HAP-1 (cell line): ENCODE results near the gene DKKL1.
A peak's percentile ranks its signal among the peaks of the same experiment; 100 is the strongest.
"Not testable (repeated sequence)": the region's sequence is repeated elsewhere in the genome, so short reads cannot be mapped to it uniquely, and the experiment has no call there.

Experiments used
- DNase-seq, 2 experiments: peaks; one replicate each; pipeline ENCODE4 v3.0.0-alpha.2; 2016 to 2020; ENCODE audit warnings: low spot score in 2 of 2
- H3K27me3 ChIP-seq: fragments of 250-450 bp; sonication (Bioruptor Pico); 2 replicates; pipeline ENCODE4 v1.5.1; 2020; ENCODE audit warnings: low read depth, mild to moderate bottlenecking, moderate library complexity
- H3K36me3 ChIP-seq: fragments of 250-450 bp; sonication (Bioruptor Pico); replicated peaks from 2 replicates; pipeline ENCODE4 v1.5.1; 2020; ENCODE audit warnings: mild to moderate bottlenecking
- H3K4me1 ChIP-seq: fragments of 250-450 bp; sonication (Bioruptor Pico); 2 replicates; pipeline ENCODE4 v1.5.1; 2020; ENCODE audit warnings: mild to moderate bottlenecking
- H3K4me3 ChIP-seq: fragments of 250-450 bp; sonication (Bioruptor Pico); 2 replicates; pipeline ENCODE4 v1.5.1; 2020; ENCODE audit warnings: mild to moderate bottlenecking, moderate library complexity
- H3K9me3 ChIP-seq: fragments of 250-450 bp; sonication (Bioruptor Pico); 2 replicates; pipeline ENCODE4 v1.5.1; 2020; ENCODE audit warnings: mild to moderate bottlenecking, moderate library complexity
- in situ Hi-C: fragments of 300-500 bp; cut with MboI; formaldehyde crosslinking; loops from 3 replicates; pipeline ENCODE4 v1.14.3; 2020; ENCODE audit warnings: low sequenced_read_pairs, inconsistent platforms, mixed read lengths

Gene DKKL1

DNA sequence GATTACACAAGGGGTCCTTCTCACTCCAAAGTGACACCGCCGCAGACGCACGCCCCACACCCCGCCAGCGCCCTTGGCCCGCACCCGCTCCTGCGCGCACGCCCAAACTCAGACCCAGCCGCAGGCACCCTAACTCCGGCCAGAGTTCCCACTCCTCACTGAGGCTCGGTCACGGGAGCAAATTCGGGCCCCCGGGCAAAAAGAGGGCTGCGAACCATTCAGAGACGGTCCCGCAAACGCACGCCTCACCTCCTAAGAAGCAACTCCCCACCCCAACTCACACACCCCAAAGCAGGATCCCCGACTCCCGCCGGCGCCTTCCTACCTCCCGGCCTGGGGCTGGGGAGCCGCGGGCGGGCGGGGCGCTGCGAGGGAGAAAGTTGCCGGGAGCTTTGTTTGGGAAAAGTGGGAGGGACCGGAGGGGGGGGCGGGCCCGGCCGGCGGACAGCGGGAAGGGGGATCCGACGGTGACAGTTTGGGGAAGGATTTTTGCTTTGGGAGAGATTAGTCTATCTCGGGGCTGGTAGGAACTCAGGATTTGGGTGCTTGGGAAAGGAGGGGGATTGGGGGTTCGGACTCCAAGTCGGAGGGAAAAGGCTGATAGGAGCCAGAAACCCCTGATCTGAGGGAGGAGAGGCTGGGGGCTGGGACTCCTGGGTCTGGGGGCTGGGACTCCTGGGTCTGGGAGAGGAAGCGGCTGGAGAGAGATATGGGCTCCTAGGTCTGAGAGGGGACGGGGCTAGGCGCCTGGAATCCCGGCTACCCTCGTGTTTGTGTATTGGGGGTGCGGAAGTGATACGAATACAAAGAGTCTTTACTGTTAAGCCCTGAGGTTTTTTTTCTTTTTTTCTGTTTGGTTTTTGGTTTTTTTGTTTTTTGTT is 1.4 kb upstream of the DKKL1 start, which contains the start of gene TEAD2:
Gene TEAD2 (minus strand): TSS at position 369 of the 881 bp plus-strand sequence. CDS start 2,341 bp downstream, outside the sequence.
- in situ Hi-C loops = no loop called here
- Histone ChIP-seq H3K27me3 (no peaks in the 10 kb centered on the region), H3K4me1 (peaks cover 10% of the 10 kb centered on the region), H3K36me3 (peaks cover 11% of the 10 kb centered on the region), H3K9me3 (no peaks in the 10 kb centered on the region), H3K4me3 (peak within 1 kb of the TSS; percentile 60)
- peak; percentile 77 to 91 for DNase-seq

DNA sequence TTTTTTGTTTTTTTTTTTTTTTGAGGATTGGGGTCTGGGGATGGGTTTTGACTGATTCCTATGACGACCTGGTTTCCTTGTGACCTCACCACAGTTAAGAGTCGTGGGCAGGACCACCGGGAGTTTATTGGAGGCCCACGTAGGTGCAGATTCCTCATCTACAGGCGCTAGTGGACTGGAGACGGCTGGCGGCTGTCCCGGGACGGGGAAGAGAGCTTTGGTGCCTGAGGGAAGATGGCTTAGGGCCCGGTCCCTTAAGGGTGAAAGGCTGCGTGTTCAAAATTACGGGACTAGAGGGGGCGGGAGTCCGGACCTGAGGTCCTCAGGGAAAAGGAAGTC is 779 bp upstream of the DKKL1 start:
- no peaks in the 10 kb centered on the region for H3K27me3 ChIP-seq
- no peaks in the 10 kb centered on the region for H3K9me3 ChIP-seq
- H3K36me3 ChIP-seq = peaks cover 5% of the 10 kb centered on the region
- in situ Hi-C loops = no loop called here
- peaks cover 10% of the 10 kb centered on the region for H3K4me1 ChIP-seq
- peak overlapping the region; percentile 60 for H3K4me3 ChIP-seq
- DNase-seq = peak in 1 of 2 experiments; percentile 63

- H3K27me3 ChIP-seq = no peaks in the 10 kb centered on the region
- peaks cover 10% of the 10 kb centered on the region for H3K4me1 ChIP-seq
- DNase-seq = no peak
- in situ Hi-C loops = no loop called here
- no peaks in the 10 kb centered on the region; the same call in 1 of the 2 replicates for H3K36me3 ChIP-seq
- H3K4me3 ChIP-seq = peak overlapping the region; percentile 16
- H3K9me3 ChIP-seq = peaks cover 8% of the 10 kb centered on the region
Observed at GRCh38 chr19:49364083-49364737, 533 bp downstream of the DKKL1 start.

- Histone ChIP-seq H3K4me1 (peaks cover 10% of the 10 kb centered on the region), H3K36me3 (no peaks in the 10 kb centered on the region), H3K4me3 (no peak overlapping the region), H3K9me3 (peaks cover 11% of the 10 kb centered on the region), H3K27me3 (no peaks in the 10 kb centered on the region)
- no peak for DNase-seq
- in situ Hi-C loops = no loop called here
Observed at GRCh38 chr19:49366110-49366509, 2.4 kb downstream of the DKKL1 start.

DNA sequence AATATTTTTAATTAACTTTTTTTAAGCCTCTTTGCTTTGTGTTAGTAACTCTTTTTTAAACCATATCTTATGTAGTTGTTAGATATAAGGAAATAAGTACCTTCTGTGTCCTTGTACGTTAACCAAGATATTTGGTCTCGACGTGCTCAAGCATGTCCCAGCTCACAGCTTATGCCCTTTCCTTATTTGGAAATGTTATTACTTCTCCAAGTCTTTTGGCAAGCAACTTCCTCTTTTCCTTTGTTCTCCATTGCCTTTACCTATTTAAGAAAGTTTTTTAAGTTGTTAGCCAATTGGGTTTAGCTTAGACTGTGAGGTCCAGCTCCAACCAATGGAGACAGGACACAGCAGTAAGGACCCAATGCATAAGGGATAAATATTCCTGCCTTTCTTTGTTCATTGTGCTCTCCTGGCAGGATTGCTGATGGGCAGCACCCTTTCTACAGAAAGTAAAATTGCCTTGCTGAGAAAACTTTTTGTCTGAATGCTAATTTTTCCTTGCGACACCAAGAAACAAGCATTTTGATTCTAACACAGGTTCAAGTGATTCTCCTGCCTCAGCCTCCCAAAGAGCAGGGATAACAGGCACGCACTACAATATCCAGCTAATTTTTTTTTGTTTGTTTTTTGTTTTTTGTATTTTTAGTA is 5.2 kb downstream of the DKKL1 start:
- no peak overlapping the region for H3K4me3 ChIP-seq
- in situ Hi-C loops = no loop called here
- no peak for DNase-seq
- peaks cover 11% of the 10 kb centered on the region for H3K9me3 ChIP-seq
- H3K36me3 ChIP-seq = no peaks in the 10 kb centered on the region
- H3K4me1 ChIP-seq = peaks cover 3% of the 10 kb centered on the region; the same call in 1 of the 2 replicates
- no peaks in the 10 kb centered on the region for H3K27me3 ChIP-seq

DNA sequence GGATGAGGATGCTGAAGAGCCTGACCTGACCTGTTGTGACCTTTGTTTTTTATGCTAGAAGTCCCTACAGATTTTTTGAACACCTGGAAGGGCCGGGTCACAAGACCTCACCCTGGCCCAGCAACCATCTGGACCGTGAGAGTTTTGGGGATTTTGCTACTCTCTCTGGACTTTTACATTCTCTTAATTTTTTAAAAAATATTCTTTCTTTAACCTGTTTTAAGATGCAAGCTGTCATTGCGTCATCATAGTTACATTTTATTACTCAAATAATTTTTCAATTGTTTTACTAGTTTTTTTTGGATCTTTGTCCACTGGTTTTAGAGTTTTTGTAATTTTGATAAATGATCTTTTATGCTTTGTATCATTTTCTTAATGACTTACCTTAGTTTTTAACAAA is 7.5 kb downstream of the DKKL1 start:
- peaks cover 11% of the 10 kb centered on the region for H3K9me3 ChIP-seq
- in situ Hi-C loops = no loop called here
- no peak overlapping the region for H3K4me3 ChIP-seq
- DNase-seq = no peak
- H3K27me3 ChIP-seq = no peaks in the 10 kb centered on the region
- no peaks in the 10 kb centered on the region for H3K4me1 ChIP-seq
- H3K36me3 ChIP-seq = no peaks in the 10 kb centered on the region

DNA sequence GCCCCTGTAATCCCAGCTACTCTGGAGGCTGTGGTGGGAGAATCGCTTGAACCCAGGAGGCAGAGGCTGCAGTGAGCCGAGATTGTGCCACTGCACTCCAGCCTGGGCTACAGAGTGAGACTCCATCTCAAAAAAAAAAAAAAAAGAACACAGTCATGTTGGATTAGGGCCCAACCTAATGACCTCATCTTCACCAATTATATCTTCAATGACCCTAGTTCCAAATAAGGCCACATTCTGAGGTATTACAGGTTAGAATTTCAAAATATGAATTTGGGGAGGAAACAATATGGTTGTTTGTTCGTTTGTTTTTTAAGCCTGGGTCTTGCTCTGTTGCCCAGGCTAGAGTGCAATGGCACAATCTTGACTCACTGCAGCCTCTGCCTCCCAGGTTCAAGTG is 9.5 kb downstream of the DKKL1 start:
- H3K4me3 ChIP-seq, H3K36me3 ChIP-seq, H3K27me3 ChIP-seq, DNase-seq, H3K4me1 ChIP-seq, in situ Hi-C loops: not testable (repeated sequence)
- peaks cover 11% of the 10 kb centered on the region for H3K9me3 ChIP-seq

- H3K27me3 ChIP-seq = no peaks in the 10 kb centered on the region
- H3K9me3 ChIP-seq = no peaks in the 10 kb centered on the region; the same call in 1 of the 2 replicates
- in situ Hi-C loops = no loop called here
- H3K4me3 ChIP-seq = no peak overlapping the region
- no peaks in the 10 kb centered on the region for H3K4me1 ChIP-seq
- no peak for DNase-seq
- no peaks in the 10 kb centered on the region for H3K36me3 ChIP-seq
Observed at GRCh38 chr19:49374665-49375434, 11.2 kb downstream of the DKKL1 start.

DNA sequence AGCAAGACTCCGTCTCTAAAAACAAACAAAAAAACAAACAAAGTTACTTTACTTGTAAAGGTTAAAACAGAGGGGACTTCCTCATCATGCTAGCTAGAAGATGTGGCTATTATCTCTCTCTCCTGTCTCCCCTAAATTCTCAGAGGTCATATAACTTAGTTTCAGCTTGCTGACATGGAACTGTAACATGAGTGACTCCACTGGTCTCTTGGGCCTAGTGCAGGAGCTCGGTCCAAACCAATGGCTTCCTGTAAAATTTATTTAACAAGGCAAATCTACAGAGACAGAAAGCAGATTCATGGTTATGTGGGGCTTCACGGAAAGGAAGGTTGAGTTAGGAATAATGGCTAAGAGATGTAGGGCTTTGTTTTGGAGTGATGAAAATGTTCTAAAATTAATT is 14.8 kb downstream of the DKKL1 start:
- Histone ChIP-seq H3K36me3 (no peaks in the 10 kb centered on the region), H3K9me3 (peaks cover 10% of the 10 kb centered on the region), H3K27me3 (no peaks in the 10 kb centered on the region), H3K4me3 (no peak overlapping the region), H3K4me1 (no peaks in the 10 kb centered on the region)
- in situ Hi-C loops = no loop called here
- DNase-seq = no peak

GRCh38 chr19:49380391-49380790 is 16.7 kb downstream of the DKKL1 start:
- Histone ChIP-seq H3K4me1 (no peaks in the 10 kb centered on the region), H3K36me3 (no peaks in the 10 kb centered on the region), H3K4me3 (no peak overlapping the region), H3K27me3 (no peaks in the 10 kb centered on the region), H3K9me3 (peaks cover 10% of the 10 kb centered on the region)
- DNase-seq = no peak
- in situ Hi-C loops = no loop called here

DNA sequence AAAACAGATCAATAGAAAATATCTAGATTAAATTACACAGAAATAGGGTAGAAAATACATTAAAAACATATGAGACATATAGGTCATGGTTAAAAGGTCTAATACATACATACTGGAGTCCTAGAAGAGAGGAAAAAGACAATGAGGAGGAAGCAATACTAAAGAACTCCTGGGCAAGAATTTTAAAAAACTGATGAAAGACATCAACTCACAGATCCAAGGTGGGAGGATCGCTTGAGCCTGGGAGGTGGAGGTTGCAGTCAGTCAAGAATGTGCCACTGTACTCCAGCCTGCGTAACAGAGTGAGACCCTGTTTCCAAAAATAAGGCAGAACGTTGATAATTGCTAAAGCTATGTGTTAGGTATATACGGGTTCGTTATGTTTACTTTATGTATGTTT is 19.0 kb downstream of the DKKL1 start:
- H3K4me3 ChIP-seq = no peak overlapping the region
- H3K36me3 ChIP-seq = no peaks in the 10 kb centered on the region
- no peaks in the 10 kb centered on the region for H3K4me1 ChIP-seq
- H3K9me3 ChIP-seq = peaks cover 10% of the 10 kb centered on the region
- in situ Hi-C loops = no loop called here
- DNase-seq = no peak
- H3K27me3 ChIP-seq = no peaks in the 10 kb centered on the region

DNA sequence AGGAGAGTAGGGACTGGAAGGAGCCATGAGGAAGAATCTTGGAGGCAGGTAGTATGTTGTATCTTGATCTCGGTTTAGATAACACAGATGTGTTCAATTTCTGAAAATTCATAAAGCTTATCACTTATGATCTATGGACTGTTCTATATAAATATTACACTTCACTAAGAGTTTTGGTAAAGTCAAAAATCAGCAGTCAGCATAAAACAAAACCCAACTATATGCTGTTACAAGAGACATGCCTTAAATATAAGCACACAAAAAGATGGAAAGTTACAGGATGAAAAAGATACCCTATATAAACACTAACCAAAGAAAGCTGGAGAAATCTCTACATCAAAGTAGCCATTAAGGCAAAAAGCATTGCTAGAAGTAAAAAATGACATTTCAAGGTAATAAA is 19.9 kb downstream of the DKKL1 start:
- Histone ChIP-seq H3K36me3 (no peaks in the 10 kb centered on the region), H3K4me3 (no peak overlapping the region), H3K9me3 (peaks cover 10% of the 10 kb centered on the region), H3K27me3 (no peaks in the 10 kb centered on the region), H3K4me1 (no peaks in the 10 kb centered on the region)
- DNase-seq = no peak
- in situ Hi-C loops = no loop called here

DNA sequence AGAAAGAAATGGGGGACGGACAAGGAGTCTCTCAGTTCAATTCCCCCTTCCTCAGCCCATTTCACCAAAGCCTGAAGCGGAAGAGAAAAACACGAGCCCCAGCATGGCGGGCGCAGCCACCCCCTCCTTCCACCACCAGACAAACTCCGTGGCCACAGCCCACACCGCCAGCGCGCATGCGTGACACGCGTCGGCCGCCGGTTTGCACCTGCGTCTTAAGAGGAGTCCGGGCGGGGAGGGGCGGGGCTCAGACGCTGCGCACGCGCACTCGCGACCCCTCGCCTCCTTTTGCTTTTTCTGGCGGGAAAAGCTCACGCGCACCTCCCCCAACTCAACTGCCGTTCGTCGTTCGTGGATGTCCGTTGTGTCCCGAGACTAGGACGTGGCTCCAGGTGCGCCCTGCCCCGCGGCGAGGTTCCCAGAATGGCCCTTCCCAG is 24.3 kb downstream of the DKKL1 start, which contains the start of gene KASH5:
Gene KASH5 (plus strand): TSS at position 314 of the 437 bp plus-strand sequence. CDS start 2,635 bp downstream, outside the sequence.
- H3K4me3 ChIP-seq = no peak within 1 kb of the TSS
- H3K4me1 ChIP-seq = no peaks in the 10 kb centered on the region
- peaks cover 4% of the 10 kb centered on the region; the same call in 1 of the 2 replicates for H3K27me3 ChIP-seq
- in situ Hi-C loops = no loop called here
- no peak for DNase-seq
- no peaks in the 10 kb centered on the region for H3K36me3 ChIP-seq
- H3K9me3 ChIP-seq = no peaks in the 10 kb centered on the region; the same call in 1 of the 2 replicates
